Gastroesophageal sphincter (tissue), 3 donors: Measurements from ENCODE around the gene DCTPP1.

Experiments
- CTCF ChIP-seq, 4 experiments: fragments of 200-600 bp in 2 of 4; fragments of 450-650 bp in 2 of 4; sonication (generic) in 1 of 4; IDR thresholded peaks; one replicate each; pipeline ENCODE4 v1.5.1; 2017 to 2019; ENCODE audit warnings: antibody characterized with exemption in 4 of 4, mild to moderate bottlenecking in 2 of 4, moderate library complexity in 2 of 4
- POLR2A ChIP-seq, 2 donors: fragments of 450-650 bp; IDR thresholded peaks; one replicate each; pipeline ENCODE4 v1.6.1; 2017; ENCODE audit warnings: antibody characterized with exemption in 2 of 2, mild to moderate bottlenecking in 2 of 2, moderate library complexity in 1 of 2
- POLR2AphosphoS5 ChIP-seq: sonication (generic); formaldehyde crosslinking; IDR thresholded peaks from one replicate; pipeline ENCODE4 v1.6.1; 2017; ENCODE audit warnings: antibody characterized with exemption

- no peak for TF ChIP-seq CTCF (IDR thresholded peaks at IDR 0.05)
- no peak for TF ChIP-seq POLR2A (IDR thresholded peaks at IDR 0.05)
- TF ChIP-seq POLR2AphosphoS5: no peak
Measured at GRCh38 chr16:30478766-30479478, 49.1 kb upstream of the DCTPP1 start.
